ENCODE results near the gene STAM.

DNA sequence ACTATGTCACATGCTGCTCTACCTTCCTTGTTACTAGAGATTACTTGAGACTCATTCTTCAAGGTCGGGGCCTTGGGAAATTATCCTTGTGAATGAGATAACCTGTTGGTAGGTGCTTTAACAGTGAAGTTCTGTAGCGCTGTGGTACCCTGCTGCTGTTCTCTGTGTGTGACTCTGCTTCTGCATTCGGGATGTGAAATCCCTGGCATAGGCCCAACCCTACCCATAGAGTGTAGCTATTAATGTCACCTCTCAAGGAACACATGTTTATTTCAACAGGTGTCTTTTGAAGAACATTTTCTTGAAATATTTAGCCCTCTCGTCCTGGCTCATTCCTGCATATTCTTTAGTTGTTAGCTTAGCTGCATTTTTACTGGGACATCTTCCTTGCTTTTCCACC lies 66.2 kb downstream of the STAM start:
- TF ChIP-seq, protein P1, sequence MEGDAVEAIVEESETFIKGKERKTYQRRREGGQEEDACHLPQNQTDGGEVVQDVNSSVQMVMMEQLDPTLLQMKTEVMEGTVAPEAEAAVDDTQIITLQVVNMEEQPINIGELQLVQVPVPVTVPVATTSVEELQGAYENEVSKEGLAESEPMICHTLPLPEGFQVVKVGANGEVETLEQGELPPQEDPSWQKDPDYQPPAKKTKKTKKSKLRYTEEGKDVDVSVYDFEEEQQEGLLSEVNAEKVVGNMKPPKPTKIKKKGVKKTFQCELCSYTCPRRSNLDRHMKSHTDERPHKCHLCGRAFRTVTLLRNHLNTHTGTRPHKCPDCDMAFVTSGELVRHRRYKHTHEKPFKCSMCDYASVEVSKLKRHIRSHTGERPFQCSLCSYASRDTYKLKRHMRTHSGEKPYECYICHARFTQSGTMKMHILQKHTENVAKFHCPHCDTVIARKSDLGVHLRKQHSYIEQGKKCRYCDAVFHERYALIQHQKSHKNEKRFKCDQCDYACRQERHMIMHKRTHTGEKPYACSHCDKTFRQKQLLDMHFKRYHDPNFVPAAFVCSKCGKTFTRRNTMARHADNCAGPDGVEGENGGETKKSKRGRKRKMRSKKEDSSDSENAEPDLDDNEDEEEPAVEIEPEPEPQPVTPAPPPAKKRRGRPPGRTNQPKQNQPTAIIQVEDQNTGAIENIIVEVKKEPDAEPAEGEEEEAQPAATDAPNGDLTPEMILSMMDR (IDR thresholded peaks at IDR 0.05; ENCODE audit: low read length): no peak
- TF ChIP-seq EZH2phosphoT487 (IDR thresholded peaks at IDR 0.05; ENCODE audit: low read length) (no peak), EZH2 (optimal IDR thresholded peaks at IDR 0.05; ENCODE audit: low read depth, low read length) (no peak)

Measured in MM.1S (cell line).